ENCODE data around the gene ARGLU1.

DNA sequence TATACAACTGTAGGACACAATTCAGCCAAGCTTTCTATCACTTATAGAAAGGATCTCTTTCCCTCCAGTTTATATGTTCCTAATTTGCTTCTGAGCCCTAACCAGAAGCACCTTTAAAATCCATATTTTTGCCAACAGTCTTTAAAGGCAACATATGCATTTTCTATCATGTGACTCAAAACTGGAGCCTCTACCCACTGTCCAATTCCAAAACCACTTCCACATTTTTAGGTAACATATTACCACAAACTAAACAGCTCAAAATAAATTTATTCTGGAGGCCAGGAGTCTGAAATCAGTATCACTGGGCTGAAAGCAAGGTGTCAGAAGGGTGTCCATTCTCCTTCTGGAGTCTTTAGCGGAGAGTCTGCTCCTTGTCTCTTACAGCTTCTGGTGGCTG, 16.6 kb downstream of the ARGLU1 start:
- TF ChIP-seq, protein P1, sequence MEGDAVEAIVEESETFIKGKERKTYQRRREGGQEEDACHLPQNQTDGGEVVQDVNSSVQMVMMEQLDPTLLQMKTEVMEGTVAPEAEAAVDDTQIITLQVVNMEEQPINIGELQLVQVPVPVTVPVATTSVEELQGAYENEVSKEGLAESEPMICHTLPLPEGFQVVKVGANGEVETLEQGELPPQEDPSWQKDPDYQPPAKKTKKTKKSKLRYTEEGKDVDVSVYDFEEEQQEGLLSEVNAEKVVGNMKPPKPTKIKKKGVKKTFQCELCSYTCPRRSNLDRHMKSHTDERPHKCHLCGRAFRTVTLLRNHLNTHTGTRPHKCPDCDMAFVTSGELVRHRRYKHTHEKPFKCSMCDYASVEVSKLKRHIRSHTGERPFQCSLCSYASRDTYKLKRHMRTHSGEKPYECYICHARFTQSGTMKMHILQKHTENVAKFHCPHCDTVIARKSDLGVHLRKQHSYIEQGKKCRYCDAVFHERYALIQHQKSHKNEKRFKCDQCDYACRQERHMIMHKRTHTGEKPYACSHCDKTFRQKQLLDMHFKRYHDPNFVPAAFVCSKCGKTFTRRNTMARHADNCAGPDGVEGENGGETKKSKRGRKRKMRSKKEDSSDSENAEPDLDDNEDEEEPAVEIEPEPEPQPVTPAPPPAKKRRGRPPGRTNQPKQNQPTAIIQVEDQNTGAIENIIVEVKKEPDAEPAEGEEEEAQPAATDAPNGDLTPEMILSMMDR (conservative IDR thresholded peaks at IDR 0.05 in 1 of 2, IDR thresholded peaks at IDR 0.05 in 1 of 2; ENCODE audit: extremely low read depth in 1 of 2, insufficient read depth in 1 of 2, low read depth in 1 of 2, low read length in 2 of 2) = no peak
- TF ChIP-seq EZH2 (IDR thresholded peaks at IDR 0.05; ENCODE audit: borderline replicate concordance, low read length) = no peak

Data from mammary epithelial cell (primary cell).